GM12878 (cell line): ENCODE measurements around the gene SLC9A7. TPM values are rescaled to one million over a fixed set of nuclear protein-coding genes. Genes with fewer than 3 reads are reported as not detected.

Experiments used
- CEBPB ChIP-seq, 2 experiments: fragments of 150-350 bp in 1 of 2; IDR thresholded peaks; 2 replicates each; pipeline ENCODE4 v1.6.1; 2012 to 2014; ENCODE audit warnings: low read depth in 2 of 2, low read length in 2 of 2, borderline replicate concordance in 1 of 2, inconsistent platforms in 1 of 2
- CHD1 ChIP-seq: IDR thresholded peaks from 2 replicates; pipeline ENCODE4 v1.6.1; 2012; ENCODE audit warnings: low read depth, low read length, improper control_type of control experiment
- CHD2 ChIP-seq: IDR thresholded peaks from 2 replicates; pipeline ENCODE4 v1.6.1; 2011; ENCODE audit warnings: low read depth, low read length, improper control_type of control experiment, borderline replicate concordance
- CTCF ChIP-seq, 3 experiments: IDR thresholded peaks in 2 of 3; conservative IDR thresholded peaks in 1 of 3; 2 replicates each; pipeline ENCODE4 v1.5.1; 2011; ENCODE audit warnings: low read depth in 3 of 3, low read length in 3 of 3, mild to moderate bottlenecking in 3 of 3, control low read depth in 2 of 3, moderate library complexity in 2 of 3, inconsistent platforms in 1 of 3, mixed read lengths in 1 of 3; ENCODE audit not compliant: control insufficient read depth in 2 of 3, insufficient read depth in 1 of 3; ENCODE audit errors: extremely low read depth in 1 of 3
- E2F8 ChIP-seq: fragments of 450-650 bp; IDR thresholded peaks from 2 replicates; pipeline ENCODE4 v1.6.1; 2018; ENCODE audit warnings: mild to moderate bottlenecking, low read depth, moderate library complexity; ENCODE audit not compliant: partially characterized antibody
- ETV6 ChIP-seq, 2 experiments: fragments of 450-650 bp in 1 of 2; IDR thresholded peaks in 1 of 2; conservative IDR thresholded peaks in 1 of 2; 2 replicates each; pipeline ENCODE4 v1.6.1; 2014; ENCODE audit warnings: antibody characterized with exemption in 1 of 2, borderline replicate concordance in 1 of 2, low read depth in 1 of 2, mild to moderate bottlenecking in 1 of 2, moderate library complexity in 1 of 2
- GABPA ChIP-seq: IDR thresholded peaks from 2 replicates; pipeline ENCODE4 v1.6.1; 2014; ENCODE audit warnings: antibody characterized with exemption, low read depth, mild to moderate bottlenecking, inconsistent platforms
- MLLT1 ChIP-seq: fragments of 450-650 bp; IDR thresholded peaks from 2 replicates; pipeline ENCODE4 v1.6.1; 2016; ENCODE audit warnings: mild to moderate bottlenecking
- MYB ChIP-seq: fragments of 150-350 bp; IDR thresholded peaks from 2 replicates; pipeline ENCODE4 v1.6.1; 2014; ENCODE audit warnings: mild to moderate bottlenecking, low read depth, low read length, borderline replicate concordance
- PAX5 ChIP-seq: IDR thresholded peaks from 2 replicates; pipeline ENCODE4 v1.6.1; 2011; ENCODE audit warnings: low read depth, low read length, borderline replicate concordance
- PML ChIP-seq: IDR thresholded peaks from 2 replicates; pipeline ENCODE4 v1.6.1; 2012; ENCODE audit warnings: low read length, inconsistent platforms
- RELA ChIP-seq: fragments of 450-650 bp; IDR thresholded peaks from 2 replicates; pipeline ENCODE4 v1.8.0; 2014; ENCODE audit warnings: borderline replicate concordance; ENCODE audit not compliant: partially characterized antibody
- SMAD1 ChIP-seq: fragments of 450-650 bp; IDR thresholded peaks from 2 replicates; pipeline ENCODE4 v1.6.1; 2018; ENCODE audit warnings: mild to moderate bottlenecking, low read depth; ENCODE audit not compliant: partially characterized antibody
- SP1 ChIP-seq: IDR thresholded peaks from one replicate; pipeline ENCODE4 v1.6.1; 2011; ENCODE audit warnings: low read depth, low read length
- SUPT20H ChIP-seq: IDR thresholded peaks from 2 replicates; pipeline ENCODE4 v1.6.1; 2011; ENCODE audit warnings: low read depth, mild to moderate bottlenecking, low read length, moderate library complexity, borderline replicate concordance; ENCODE audit not compliant: control insufficient read depth
- TBL1XR1 ChIP-seq: IDR thresholded peaks from 2 replicates; pipeline ENCODE4 v1.6.1; 2012; ENCODE audit warnings: low read depth, low read length, improper control_type of control experiment
- USF2 ChIP-seq: IDR thresholded peaks from 2 replicates; pipeline ENCODE4 v1.6.1; 2011; ENCODE audit warnings: low read depth, low read length, improper control_type of control experiment, borderline replicate concordance
- ZBTB11 ChIP-seq: fragments of 450-650 bp; formaldehyde crosslinking; IDR thresholded peaks from 2 replicates; pipeline ENCODE4 v1.5.0; 2022; ENCODE audit warnings: mild to moderate bottlenecking, missing genetic modification characterization
- ZNF207 ChIP-seq: fragments of 450-650 bp; IDR thresholded peaks from 2 replicates; pipeline ENCODE4 v1.6.1; 2014; ENCODE audit warnings: antibody characterized with exemption, mild to moderate bottlenecking, borderline replicate concordance
- polyA plus RNA-seq, 11 experiments: library from polyadenylated mRNA; depleted of rRNA in 4 of 11; unstranded in 6 of 11; stranded (reverse) in 5 of 11; fragments of >200 nt; fragmentation: Nextera tagmentation in 4 of 11; fragmentation: Illumina TruSeq in 1 of 11; extraction: Ambion mirVana in 4 of 11; extraction: Trizol in 1 of 11; gene quantifications; 1 replicate in 1 of 11; 2 replicates in 10 of 11; pipeline versions ENCODE4 v1.2.1 to v1.2.3, GENCODE V29; 2011 to 2016; ENCODE audit warnings: inconsistent platforms in 2 of 11, missing spikeins in 2 of 11, low read depth in 1 of 11
- total RNA-seq, 4 experiments: library from RNA; depleted of rRNA in 3 of 4; stranded (reverse); fragments of >200 nt in 3 of 4; fragmentation: Illumina TruSeq in 1 of 4; extraction: Trizol in 1 of 4; gene quantifications; 2 replicates each; pipeline versions ENCODE4 v1.2.1 to v1.2.3, GENCODE V29; 2013 to 2021

Gene SLC9A7
- total and polyA plus RNA-seq, 10 of the 15 experiments (the other 5 are each of a cell fraction or from before 2014, with no cell fraction given) = 5.0 to 62.8 (median 30.5) TPM

- TF ChIP-seq E2F8 (no peak), PML (peak; percentile 66; the same call in 1 of the 2 replicates), SMAD1 (no peak), SP1 (no peak), GABPA (no peak), CEBPB (IDR thresholded peaks at IDR 0.05; ENCODE audit: borderline replicate concordance in 1 of 2, low read depth in 2 of 2, low read length in 2 of 2) (peak in 1 of 2 experiments; percentile 79; a peak in 1 of 4 replicates), ETV6 (conservative IDR thresholded peaks at IDR 0.05 in 1 of 2, IDR thresholded peaks at IDR 0.05 in 1 of 2; ENCODE audit: borderline replicate concordance in 1 of 2, low read depth in 1 of 2) (peak in 1 of 2 experiments; percentile 69; a peak in 1 of 4 replicates), MLLT1 (peak; percentile 41; the same call in 1 of the 2 replicates), USF2 (no peak), RELA (peak; percentile 91), SUPT20H (no peak), CHD1 (no peak), ZBTB11 (CRISPR knock-in tag) (no peak), TBL1XR1 (peak; percentile 91), CHD2 (peak; percentile 40; the same call in 1 of the 2 replicates), PAX5 (peak; percentile 68), CTCF (IDR thresholded peaks at IDR 0.05 in 2 of 3, conservative IDR thresholded peaks at IDR 0.05 in 1 of 3; ENCODE audit: control insufficient read depth in 2 of 3, extremely low read depth in 1 of 3, insufficient read depth in 1 of 3, low read depth in 3 of 3, low read length in 3 of 3) (no peak), ZNF207 (no peak), MYB (no peak)
These were observed 121.0 kb downstream of the SLC9A7 start (continued) for GRCh38 chrX:46637938-46638337.
